HUES6 (cell line): ENCODE results near the gene FN3KRP.

ENCODE experiments used
- H3K27ac ChIP-seq: 2 replicates; pipeline ENCODE4 v1.7.0; 2013; ENCODE audit warnings: low read depth, mild to moderate bottlenecking, low read length, inconsistent platforms
- H3K27me3 ChIP-seq: 2 replicates; pipeline ENCODE4 v1.6.1; 2013; ENCODE audit warnings: low read length; ENCODE audit not compliant: control insufficient read depth, insufficient read depth
- H3K36me3 ChIP-seq: 2 replicates; pipeline ENCODE4 v1.6.1; 2013; ENCODE audit warnings: low read length; ENCODE audit not compliant: control insufficient read depth, insufficient read depth
- H3K4me1 ChIP-seq: 2 replicates; pipeline ENCODE4 v1.6.1; 2013; ENCODE audit warnings: low read length; ENCODE audit not compliant: control insufficient read depth, insufficient read depth
- H3K4me3 ChIP-seq: 2 replicates; pipeline ENCODE4 v1.5.1; 2013; ENCODE audit warnings: low read depth, low read length
- H3K9ac ChIP-seq: one replicate; pipeline ENCODE4 v1.6.1; 2013; ENCODE audit warnings: mild to moderate bottlenecking, low read length
- H3K9me3 ChIP-seq: 2 replicates; pipeline ENCODE4 v1.6.1; 2013; ENCODE audit warnings: low read depth, low read length; ENCODE audit not compliant: control insufficient read depth, insufficient read depth

Gene FN3KRP

GRCh38 chr17:82716203-82717010 lies at the start of gene FN3KRP:
TSS of gene FN3KRP (plus strand) at chr17:82716706. CDS start at chr17:82716756, 50 bp downstream.
- Histone ChIP-seq H3K4me1 (peaks cover 6% of the 10 kb centered on the region), H3K9me3 (no peaks in the 10 kb centered on the region), H3K9ac (peak within 1 kb of the TSS; percentile 82), H3K36me3 (peaks cover 21% of the 10 kb centered on the region), H3K27ac (no peak within 1 kb of the TSS), H3K4me3 (peak within 1 kb of the TSS; percentile 99), H3K27me3 (peaks cover 10% of the 10 kb centered on the region; the same call in 1 of the 2 replicates)

DNA sequence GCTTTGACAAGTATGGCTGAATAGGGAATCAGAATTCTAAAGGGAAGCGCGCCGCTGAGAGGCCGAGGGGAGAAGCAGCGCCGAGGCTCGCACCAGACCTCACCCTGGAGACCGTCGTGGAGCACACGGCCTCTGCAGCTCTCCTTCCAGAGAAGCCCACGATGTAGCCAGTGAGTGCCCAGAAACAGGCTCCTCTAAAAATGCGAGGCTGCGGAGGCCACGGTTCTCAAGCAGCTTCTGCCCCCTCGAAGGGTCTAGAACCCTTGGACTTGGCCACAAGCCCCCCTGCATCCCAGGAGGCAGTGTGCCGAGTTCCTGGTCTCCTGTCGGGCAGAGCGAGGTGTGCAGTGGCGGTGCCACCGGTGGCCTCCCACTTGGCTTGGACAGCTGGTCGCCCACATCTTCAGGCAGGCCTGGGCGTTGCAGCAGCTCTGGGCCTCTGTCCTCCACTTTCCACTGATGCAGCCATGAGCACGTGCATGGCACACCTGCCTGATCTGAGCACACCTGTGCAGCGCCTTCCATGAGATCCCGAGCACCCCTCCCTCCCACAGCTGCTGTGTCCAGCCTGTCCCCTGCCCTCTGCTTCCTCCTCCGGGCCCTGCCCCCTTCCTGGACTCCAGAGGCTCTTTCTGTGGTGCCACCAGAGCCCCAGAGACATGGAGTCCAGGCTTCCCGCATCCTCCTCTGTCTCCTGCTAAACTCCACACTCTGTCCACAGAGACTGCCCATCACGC lies 49.4 kb upstream of the FN3KRP start:
- peaks cover 7% of the 10 kb centered on the region for H3K4me1 ChIP-seq
- no peak overlapping the region for H3K4me3 ChIP-seq
- H3K27me3 ChIP-seq = no peaks in the 10 kb centered on the region
- H3K9me3 ChIP-seq = no peaks in the 10 kb centered on the region
- H3K9ac ChIP-seq = no peak overlapping the region
- H3K27ac ChIP-seq = no peak overlapping the region
- no peaks in the 10 kb centered on the region for H3K36me3 ChIP-seq

DNA sequence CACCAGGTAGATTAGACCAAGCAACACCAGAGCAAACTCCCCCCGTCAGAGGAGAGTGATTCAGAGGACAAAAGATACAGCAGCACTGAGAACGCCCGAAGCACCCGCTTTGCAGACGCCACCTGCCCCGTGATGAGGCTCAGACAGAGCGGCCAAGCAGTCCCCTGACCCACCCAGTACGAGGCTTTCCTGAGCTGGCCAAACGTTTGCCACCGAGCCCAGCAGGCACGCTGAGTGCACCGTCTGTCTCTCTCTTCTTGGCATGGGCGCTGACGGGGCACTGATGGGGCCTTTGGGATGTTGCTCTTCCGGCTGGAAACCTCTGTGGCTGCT lies 48.9 kb upstream of the FN3KRP start:
- Histone ChIP-seq H3K27ac (no peak overlapping the region), H3K9me3 (no peaks in the 10 kb centered on the region), H3K4me1 (peaks cover 7% of the 10 kb centered on the region), H3K9ac (no peak overlapping the region), H3K27me3 (no peaks in the 10 kb centered on the region), H3K36me3 (no peaks in the 10 kb centered on the region), H3K4me3 (no peak overlapping the region)

GRCh38 chr17:82668024-82668630 lies 48.4 kb upstream of the FN3KRP start:
- Histone ChIP-seq H3K27me3 (no peaks in the 10 kb centered on the region), H3K27ac (no peak overlapping the region), H3K4me3 (peak overlapping the region; percentile 27; the same call in 1 of the 2 replicates), H3K4me1 (peaks cover 7% of the 10 kb centered on the region), H3K9ac (peak overlapping the region; percentile 31), H3K36me3 (no peaks in the 10 kb centered on the region), H3K9me3 (no peaks in the 10 kb centered on the region)

GRCh38 chr17:82668631-82669099 lies 47.8 kb upstream of the FN3KRP start:
- peak overlapping the region; percentile 31 for H3K9ac ChIP-seq
- peak overlapping the region; percentile 27; the same call in 1 of the 2 replicates for H3K4me3 ChIP-seq
- no peak overlapping the region for H3K27ac ChIP-seq
- H3K9me3 ChIP-seq = no peaks in the 10 kb centered on the region
- no peaks in the 10 kb centered on the region for H3K27me3 ChIP-seq
- H3K36me3 ChIP-seq = no peaks in the 10 kb centered on the region
- H3K4me1 ChIP-seq = peaks cover 7% of the 10 kb centered on the region

GRCh38 chr17:82670661-82671450 lies 45.6 kb upstream of the FN3KRP start:
- no peak overlapping the region for H3K9ac ChIP-seq
- no peak overlapping the region for H3K4me3 ChIP-seq
- no peaks in the 10 kb centered on the region for H3K36me3 ChIP-seq
- no peak overlapping the region for H3K27ac ChIP-seq
- no peaks in the 10 kb centered on the region; the same call in 1 of the 2 replicates for H3K27me3 ChIP-seq
- H3K9me3 ChIP-seq = no peaks in the 10 kb centered on the region
- peaks cover 7% of the 10 kb centered on the region for H3K4me1 ChIP-seq

- Histone ChIP-seq H3K4me1 (no peaks in the 10 kb centered on the region), H3K9ac (no peak overlapping the region), H3K4me3 (no peak overlapping the region), H3K9me3 (no peaks in the 10 kb centered on the region), H3K27ac (no peak overlapping the region), H3K36me3 (no peaks in the 10 kb centered on the region), H3K27me3 (no peaks in the 10 kb centered on the region; the same call in 1 of the 2 replicates)
Observed at GRCh38 chr17:82674656-82675475, 41.6 kb upstream of the FN3KRP start.

- H3K9me3 ChIP-seq = no peaks in the 10 kb centered on the region
- no peak overlapping the region for H3K9ac ChIP-seq
- no peak overlapping the region for H3K4me3 ChIP-seq
- no peaks in the 10 kb centered on the region for H3K4me1 ChIP-seq
- no peak overlapping the region for H3K27ac ChIP-seq
- H3K36me3 ChIP-seq = no peaks in the 10 kb centered on the region
- H3K27me3 ChIP-seq = no peaks in the 10 kb centered on the region; the same call in 1 of the 2 replicates
Observed at GRCh38 chr17:82675476-82676245, 40.8 kb upstream of the FN3KRP start.

- Histone ChIP-seq H3K4me1 (no peaks in the 10 kb centered on the region), H3K9ac (no peak overlapping the region), H3K36me3 (no peaks in the 10 kb centered on the region), H3K27ac (no peak overlapping the region), H3K4me3 (no peak overlapping the region), H3K27me3 (no peaks in the 10 kb centered on the region; the same call in 1 of the 2 replicates), H3K9me3 (peaks cover 5% of the 10 kb centered on the region; the same call in 1 of the 2 replicates)
Observed at GRCh38 chr17:82677353-82677925, 39.1 kb upstream of the FN3KRP start.
